Measurements from ENCODE around the gene RPP14. TPM values are rescaled to one million over a fixed set of nuclear protein-coding genes. Genes with fewer than 3 reads are reported as not detected.

RPP14 gene
- total RNA-seq, 1 donor from 2014 or later: 17.9 TPM

DNA sequence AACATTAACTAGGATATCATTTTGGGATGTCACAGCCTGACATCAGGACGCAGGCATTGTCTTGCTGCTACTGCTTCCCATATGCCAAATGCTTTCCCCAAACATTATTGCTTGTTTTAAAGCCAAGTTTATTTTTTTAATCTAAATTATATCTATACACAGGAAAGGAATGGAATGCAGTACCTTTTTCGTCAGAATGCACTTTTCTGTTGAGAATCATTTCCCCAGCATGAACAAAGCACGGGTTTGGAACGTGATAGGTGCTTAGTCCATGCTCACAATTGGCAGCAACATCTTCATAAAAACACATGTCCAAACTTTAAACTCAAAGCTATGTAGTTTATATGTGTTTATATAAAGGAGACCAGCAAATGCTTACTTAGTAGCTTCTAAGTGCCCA lies 52.8 kb downstream of the RPP14 start:
- Mint-ChIP-seq H3K4me1 (ENCODE audit: unreplicated experiment) (peaks cover 7% of the 10 kb centered on the region), H3K27ac (ENCODE audit: unreplicated experiment) (no peak overlapping the region), H3K27me3 (ENCODE audit: unreplicated experiment) (no peaks in the 10 kb centered on the region), H3K9me3 (ENCODE audit: unreplicated experiment) (no peaks in the 10 kb centered on the region), H3K4me3 (ENCODE audit: unreplicated experiment) (no peak overlapping the region), H3K36me3 (ENCODE audit: unreplicated experiment) (no peaks in the 10 kb centered on the region)
- TF ChIP-seq, protein P1, sequence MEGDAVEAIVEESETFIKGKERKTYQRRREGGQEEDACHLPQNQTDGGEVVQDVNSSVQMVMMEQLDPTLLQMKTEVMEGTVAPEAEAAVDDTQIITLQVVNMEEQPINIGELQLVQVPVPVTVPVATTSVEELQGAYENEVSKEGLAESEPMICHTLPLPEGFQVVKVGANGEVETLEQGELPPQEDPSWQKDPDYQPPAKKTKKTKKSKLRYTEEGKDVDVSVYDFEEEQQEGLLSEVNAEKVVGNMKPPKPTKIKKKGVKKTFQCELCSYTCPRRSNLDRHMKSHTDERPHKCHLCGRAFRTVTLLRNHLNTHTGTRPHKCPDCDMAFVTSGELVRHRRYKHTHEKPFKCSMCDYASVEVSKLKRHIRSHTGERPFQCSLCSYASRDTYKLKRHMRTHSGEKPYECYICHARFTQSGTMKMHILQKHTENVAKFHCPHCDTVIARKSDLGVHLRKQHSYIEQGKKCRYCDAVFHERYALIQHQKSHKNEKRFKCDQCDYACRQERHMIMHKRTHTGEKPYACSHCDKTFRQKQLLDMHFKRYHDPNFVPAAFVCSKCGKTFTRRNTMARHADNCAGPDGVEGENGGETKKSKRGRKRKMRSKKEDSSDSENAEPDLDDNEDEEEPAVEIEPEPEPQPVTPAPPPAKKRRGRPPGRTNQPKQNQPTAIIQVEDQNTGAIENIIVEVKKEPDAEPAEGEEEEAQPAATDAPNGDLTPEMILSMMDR (IDR thresholded peaks at IDR 0.05): no peak
- DNase-seq (ENCODE audit: extremely low spot score, unreplicated experiment): no peak

DNA sequence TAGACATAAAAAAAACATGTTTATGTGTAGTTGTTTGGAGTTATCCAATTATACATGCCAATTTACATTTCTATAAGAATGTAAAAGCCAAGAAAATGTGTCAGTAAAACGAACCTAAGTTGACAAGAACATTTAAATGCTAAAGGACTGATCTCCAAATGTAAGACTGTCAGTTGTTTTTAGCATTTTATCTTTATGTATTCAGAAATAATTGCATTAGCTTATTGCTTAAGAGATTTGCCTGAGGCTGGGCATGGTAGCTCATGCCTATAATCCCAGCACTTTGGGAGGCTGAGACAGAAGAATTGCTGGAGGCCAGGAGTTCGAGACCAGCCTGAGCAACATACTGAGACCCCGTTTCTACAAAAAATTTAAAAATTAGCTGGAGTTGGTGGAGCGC lies 53.6 kb downstream of the RPP14 start:
- Mint-ChIP-seq H3K4me3 (ENCODE audit: unreplicated experiment) (no peak overlapping the region), H3K27ac (ENCODE audit: unreplicated experiment) (no peak overlapping the region), H3K36me3 (ENCODE audit: unreplicated experiment) (no peaks in the 10 kb centered on the region), H3K27me3 (ENCODE audit: unreplicated experiment) (no peaks in the 10 kb centered on the region), H3K9me3 (ENCODE audit: unreplicated experiment) (no peaks in the 10 kb centered on the region), H3K4me1 (ENCODE audit: unreplicated experiment) (peaks cover 6% of the 10 kb centered on the region)
- DNase-seq (ENCODE audit: extremely low spot score, unreplicated experiment): no peak
- TF ChIP-seq, protein P1 (IDR thresholded peaks at IDR 0.05): no peak

DNA sequence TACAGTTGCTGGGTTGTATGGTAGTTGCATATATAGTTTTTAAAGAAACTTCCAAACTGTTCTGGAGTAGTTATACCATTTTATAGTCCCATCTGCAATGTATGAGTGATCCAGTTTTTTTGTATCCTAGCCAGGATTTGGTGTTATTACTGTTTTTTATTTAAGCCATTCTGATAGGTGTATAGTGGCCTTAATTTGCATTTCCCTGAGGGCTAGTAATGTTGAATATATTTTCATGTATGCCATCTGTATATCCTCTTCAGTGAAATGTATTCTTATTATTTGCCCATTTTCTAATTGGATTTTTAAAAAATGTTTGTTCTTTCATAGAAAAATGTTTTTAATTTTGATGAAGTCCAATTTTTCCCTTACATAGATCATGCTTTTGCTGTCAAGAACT lies 55.8 kb downstream of the RPP14 start:
- no peak overlapping the region for H3K4me3 Mint-ChIP-seq (ENCODE audit: unreplicated experiment)
- H3K36me3 Mint-ChIP-seq (ENCODE audit: unreplicated experiment): peaks cover 5% of the 10 kb centered on the region
- no peak for DNase-seq (ENCODE audit: extremely low spot score, unreplicated experiment)
- H3K4me1 Mint-ChIP-seq (ENCODE audit: unreplicated experiment): peaks cover 4% of the 10 kb centered on the region
- TF ChIP-seq, protein P1 (IDR thresholded peaks at IDR 0.05): no peak
- H3K27me3 Mint-ChIP-seq (ENCODE audit: unreplicated experiment): no peaks in the 10 kb centered on the region
- no peaks in the 10 kb centered on the region for H3K9me3 Mint-ChIP-seq (ENCODE audit: unreplicated experiment)
- H3K27ac Mint-ChIP-seq (ENCODE audit: unreplicated experiment): no peak overlapping the region

DNA sequence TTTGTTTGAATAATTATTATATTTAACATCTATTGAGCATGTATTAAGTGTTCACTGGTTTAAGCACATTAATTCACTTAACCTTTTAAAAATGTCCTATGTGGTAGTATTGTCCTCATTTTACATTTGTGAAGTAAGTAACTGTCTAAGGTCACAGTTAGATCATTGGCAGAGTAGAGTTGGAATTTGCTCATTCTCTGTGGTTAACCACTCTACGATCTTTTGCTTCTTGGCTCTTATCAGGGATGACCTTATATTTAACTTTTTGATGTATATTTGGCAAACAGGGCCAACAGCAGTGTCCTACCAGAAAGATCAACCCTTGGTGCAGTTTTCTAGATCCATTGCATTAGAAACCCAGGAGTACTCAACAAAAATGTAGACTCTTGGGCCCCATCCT lies 60.7 kb downstream of the RPP14 start:
- Mint-ChIP-seq H3K4me3 (ENCODE audit: unreplicated experiment) (no peak overlapping the region), H3K27me3 (ENCODE audit: unreplicated experiment) (no peaks in the 10 kb centered on the region), H3K9me3 (ENCODE audit: unreplicated experiment) (no peaks in the 10 kb centered on the region), H3K4me1 (ENCODE audit: unreplicated experiment) (no peaks in the 10 kb centered on the region), H3K27ac (ENCODE audit: unreplicated experiment) (no peak overlapping the region), H3K36me3 (ENCODE audit: unreplicated experiment) (peaks cover 7% of the 10 kb centered on the region)
- TF ChIP-seq, protein P1 (IDR thresholded peaks at IDR 0.05): no peak
- DNase-seq (ENCODE audit: extremely low spot score, unreplicated experiment): no peak

DNA sequence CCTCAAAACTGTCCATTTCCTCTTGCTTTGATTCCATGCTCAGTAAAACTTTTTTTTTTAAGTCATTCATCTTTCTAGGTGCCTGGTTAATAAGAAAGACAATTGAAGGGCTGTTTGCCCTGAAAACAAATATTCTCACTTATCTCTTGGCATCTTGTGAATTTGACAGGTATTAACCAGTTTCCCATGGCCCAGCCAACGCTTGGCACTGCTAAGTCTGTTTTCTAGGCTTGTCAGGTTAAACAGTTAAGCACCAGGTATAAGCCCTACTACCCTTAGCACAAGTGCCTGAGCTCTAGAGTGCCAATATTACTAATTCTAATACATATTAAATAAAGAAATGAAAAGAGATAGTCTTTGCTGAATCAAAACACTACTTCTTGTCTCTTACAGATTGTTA lies 63.0 kb downstream of the RPP14 start:
- TF ChIP-seq, protein P1 (IDR thresholded peaks at IDR 0.05): no peak
- no peak overlapping the region for H3K4me3 Mint-ChIP-seq (ENCODE audit: unreplicated experiment)
- peaks cover 10% of the 10 kb centered on the region for H3K36me3 Mint-ChIP-seq (ENCODE audit: unreplicated experiment)
- no peak for DNase-seq (ENCODE audit: extremely low spot score, unreplicated experiment)
- no peaks in the 10 kb centered on the region for H3K27me3 Mint-ChIP-seq (ENCODE audit: unreplicated experiment)
- no peak overlapping the region for H3K27ac Mint-ChIP-seq (ENCODE audit: unreplicated experiment)
- H3K9me3 Mint-ChIP-seq (ENCODE audit: unreplicated experiment): no peaks in the 10 kb centered on the region
- H3K4me1 Mint-ChIP-seq (ENCODE audit: unreplicated experiment): peaks cover 2% of the 10 kb centered on the region

Other genes starting within 250 kb of the RPP14 start
- gene DNASE1L3, start 95.3 kb upstream of the RPP14 start, total RNA-seq: not detected in 2 replicates
- 7.4 and 7.8 TPM in 2 replicates for gene ABHD6, start 68.5 kb upstream of the RPP14 start, total RNA-seq
- gene HTD2, start 275 bp downstream of the RPP14 start, total RNA-seq: 3.2 and 7.7 TPM in 2 replicates
- gene PXK, start 26.6 kb downstream of the RPP14 start, total RNA-seq: 37.0 and 39.1 TPM in 2 replicates
- 85.5 and 89.0 TPM in 2 replicates for gene PDHB, start 127.6 kb downstream of the RPP14 start, total RNA-seq
- gene KCTD6, start 185.9 kb downstream of the RPP14 start, total RNA-seq: 13.6 and 14.4 TPM in 2 replicates
- 0.51 TPM in 1 of 2 replicates, not detected in the other for gene ACOX2, start 230.9 kb downstream of the RPP14 start, total RNA-seq

All from osteocyte (in vitro differentiated cells).